HG03469 (cell line): ENCODE data around the gene RFLNA.
"Not testable (repeated sequence)": the region's sequence is repeated elsewhere in the genome, so short reads cannot be mapped to it uniquely, and the experiment has no call there.

Experiments
- ATAC-seq: cut with Tn5 transposase; IDR thresholded peaks from one replicate; pipeline ENCODE4 v1.9.1; 2021; ENCODE audit warnings: mild to moderate bottlenecking, moderate library complexity, moderate number of reproducible peaks; ENCODE audit not compliant: unreplicated experiment

RFLNA gene

GRCh38 chr12:124282287-124282686 lies 12.6 kb upstream of the RFLNA start:
- no peak for ATAC-seq

GRCh38 chr12:124283326-124283725 lies 11.6 kb upstream of the RFLNA start:
- no peak for ATAC-seq

GRCh38 chr12:124284368-124284767 lies 10.5 kb upstream of the RFLNA start:
- ATAC-seq, result no peak

- ATAC-seq, result no peak
These were observed 8.5 kb upstream of the RFLNA start for GRCh38 chr12:124286414-124286813.

- ATAC-seq, result no peak
These were observed 7.9 kb upstream of the RFLNA start for GRCh38 chr12:124286971-124287370.

- no peak for ATAC-seq
These were observed 5.0 kb upstream of the RFLNA start for GRCh38 chr12:124289634-124290600.

- no peak for ATAC-seq
These were observed 2.5 kb upstream of the RFLNA start for GRCh38 chr12:124292385-124292784.

GRCh38 chr12:124293286-124294003 lies 1.4 kb upstream of the RFLNA start:
- no peak for ATAC-seq

GRCh38 chr12:124295431-124296058 lies 652 bp downstream of the RFLNA start:
- no peak for ATAC-seq

GRCh38 chr12:124296295-124296915 lies 1.5 kb downstream of the RFLNA start:
- no peak for ATAC-seq

- no peak for ATAC-seq
These were observed 2.0 kb downstream of the RFLNA start for GRCh38 chr12:124296916-124297351.

GRCh38 chr12:124297389-124297788 lies 2.5 kb downstream of the RFLNA start:
- ATAC-seq, result no peak

- ATAC-seq, result no peak
These were observed 3.0 kb downstream of the RFLNA start for GRCh38 chr12:124297856-124298255.

GRCh38 chr12:124298685-124299410 lies 4.0 kb downstream of the RFLNA start:
- no peak for ATAC-seq

GRCh38 chr12:124299628-124300388 lies 4.9 kb downstream of the RFLNA start:
- ATAC-seq, result no peak

- ATAC-seq, result not testable (repeated sequence)
These were observed 5.8 kb downstream of the RFLNA start for GRCh38 chr12:124300657-124301056.

GRCh38 chr12:124301084-124301654 lies 6.3 kb downstream of the RFLNA start:
- no peak for ATAC-seq

- no peak for ATAC-seq
These were observed 7.4 kb downstream of the RFLNA start for GRCh38 chr12:124302241-124302806.
